Measurements from ENCODE around the gene CHST9.

DNA sequence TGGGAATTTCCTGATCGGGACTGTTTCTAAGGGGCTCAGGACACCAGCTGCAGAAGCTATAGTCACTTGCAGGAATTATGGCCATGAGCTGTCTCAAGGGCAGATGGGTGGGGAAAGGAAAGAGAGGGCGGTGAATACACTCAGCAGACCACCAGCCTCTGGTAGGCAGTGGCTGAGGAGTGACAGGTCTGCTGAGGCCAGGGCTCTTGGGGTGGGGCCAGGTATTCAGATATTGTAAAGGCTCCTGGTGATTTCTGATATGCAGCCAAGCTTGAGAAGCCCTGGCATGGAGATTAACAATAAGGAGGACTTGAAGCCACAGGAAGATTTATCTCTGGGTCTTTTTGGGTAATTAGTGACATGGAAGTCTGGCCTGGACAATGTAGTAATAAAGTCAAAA is 174.3 kb downstream of the CHST9 start:
- TF ChIP-seq CTCF (IDR thresholded peaks at IDR 0.05) (no peak), POLR2A (IDR thresholded peaks at IDR 0.05) (no peak)
